HEK293 (cell line): ENCODE measurements around the gene SLC52A3.
A peak's percentile ranks its signal among the peaks of the same experiment; 100 is the strongest.

Experiments
- MZF1 ChIP-seq: fragments of 450-650 bp; formaldehyde crosslinking; IDR thresholded peaks from 2 replicates; pipeline ENCODE4 v1.5.1; 2017; ENCODE audit warnings: missing biosample characterization, missing genetic modification characterization, borderline replicate concordance
- REST ChIP-seq: fragments of 450-650 bp; formaldehyde crosslinking; IDR thresholded peaks from 2 replicates; pipeline ENCODE4 v1.5.1; 2016; ENCODE audit warnings: missing biosample characterization, missing genetic modification characterization
- ZBTB17 ChIP-seq: fragments of 450-650 bp; formaldehyde crosslinking; IDR thresholded peaks from 2 replicates; pipeline ENCODE4 v1.5.1; 2016; ENCODE audit warnings: missing biosample characterization, missing genetic modification characterization
- ZEB2 ChIP-seq: fragments of 450-650 bp; formaldehyde crosslinking; IDR thresholded peaks from 2 replicates; pipeline ENCODE4 v1.5.1; 2016; ENCODE audit warnings: missing biosample characterization, missing genetic modification characterization
- ZNF148 ChIP-seq: fragments of 450-650 bp; formaldehyde crosslinking; IDR thresholded peaks from 2 replicates; pipeline ENCODE4 v1.5.0; 2017; ENCODE audit warnings: missing biosample characterization, missing genetic modification characterization, borderline replicate concordance
- ZNF157 ChIP-seq: fragments of 450-650 bp; formaldehyde crosslinking; IDR thresholded peaks from 2 replicates; pipeline ENCODE4 v1.5.1; 2016; ENCODE audit warnings: missing biosample characterization, missing genetic modification characterization
- ZNF175 ChIP-seq: fragments of 450-650 bp; formaldehyde crosslinking; IDR thresholded peaks from 2 replicates; pipeline ENCODE4 v1.5.1; 2016; ENCODE audit warnings: missing biosample characterization, missing genetic modification characterization
- ZNF18 ChIP-seq: fragments of 450-650 bp; formaldehyde crosslinking; IDR thresholded peaks from 2 replicates; pipeline ENCODE4 v1.5.1; 2016; ENCODE audit warnings: missing biosample characterization, missing genetic modification characterization
- ZNF280D ChIP-seq: fragments of 450-650 bp; formaldehyde crosslinking; IDR thresholded peaks from 2 replicates; pipeline ENCODE4 v1.5.1; 2016; ENCODE audit warnings: missing biosample characterization, missing genetic modification characterization
- ZNF549 ChIP-seq: fragments of 450-650 bp; IDR thresholded peaks from 2 replicates; pipeline ENCODE4 v1.5.1; 2018; ENCODE audit warnings: missing biosample characterization, missing genetic modification characterization, mild to moderate bottlenecking, inconsistent platforms, moderate library complexity
- ZNF639 ChIP-seq: fragments of 450-650 bp; formaldehyde crosslinking; IDR thresholded peaks from 2 replicates; pipeline ENCODE4 v1.5.1; 2016; ENCODE audit warnings: missing biosample characterization, missing genetic modification characterization
- ZNF830 ChIP-seq: fragments of 450-650 bp; IDR thresholded peaks from 2 replicates; pipeline ENCODE4 v1.5.0; 2018; ENCODE audit warnings: missing biosample characterization, missing genetic modification characterization, low read depth, mild to moderate bottlenecking, moderate library complexity
- ZSCAN4 ChIP-seq: fragments of 450-650 bp; formaldehyde crosslinking; IDR thresholded peaks from 2 replicates; pipeline ENCODE4 v1.5.1; 2017; ENCODE audit warnings: missing biosample characterization, missing genetic modification characterization

Gene SLC52A3

GRCh38 chr20:760751-761417, 7.4 kb downstream of the SLC52A3 start (continued):
- TF ChIP-seq REST (tag by site-specific recombination), result no peak
- no peak for TF ChIP-seq ZNF280D (tag by site-specific recombination)
- no peak for TF ChIP-seq ZNF639 (tag by site-specific recombination)
- TF ChIP-seq ZSCAN4, result no peak
- TF ChIP-seq ZNF175, result no peak
- TF ChIP-seq ZEB2, result 0 out of 2 replicates have a peak, but pooled peaks have one; percentile 28
- no peak for TF ChIP-seq ZNF549 (tag by site-specific recombination)
- no peak for TF ChIP-seq ZNF18 (tag by site-specific recombination)
- no peak for TF ChIP-seq ZNF157
- no peak for TF ChIP-seq ZNF148 (tag by site-specific recombination)
- TF ChIP-seq ZBTB17, result peak; percentile 71
- no peak for TF ChIP-seq MZF1
- no peak for TF ChIP-seq ZNF830 (tag by site-specific recombination)
